Astrocyte (in vitro differentiated cells and primary cell): ENCODE results near the gene ANKRD18B. TPM values are rescaled to one million over a fixed set of nuclear protein-coding genes. Genes with fewer than 3 reads are reported as not detected.
"Not testable (repeated sequence)": the region's sequence is repeated elsewhere in the genome, so short reads cannot be mapped to it uniquely, and the experiment has no call there.

ENCODE experiments used
- DNase-seq: peaks from one replicate; pipeline ENCODE4 v3.0.0-alpha.2; 2010; ENCODE audit warnings: low read depth
- FAIRE-seq: peaks from 2 replicates; lab custom pipeline; 2011; peaks lifted over from hg19 to GRCh38; lab: Jason Lieb, UNC
- H2AFZ ChIP-seq: 2 replicates; pipeline ENCODE4 v1.6.0; 2012; ENCODE audit warnings: low read depth, low read length, inconsistent platforms
- H3K27ac ChIP-seq: 2 replicates; pipeline ENCODE4 v1.5.1; 2011; ENCODE audit warnings: low read depth, low read length, inconsistent platforms
- H3K27me3 ChIP-seq: 2 replicates; pipeline ENCODE4 v1.6.0; 2011; ENCODE audit warnings: low read length, inconsistent platforms; ENCODE audit not compliant: insufficient read depth
- H3K36me3 ChIP-seq: 2 replicates; pipeline ENCODE4 v1.5.1; 2011; ENCODE audit warnings: low read length, inconsistent platforms; ENCODE audit not compliant: insufficient read depth
- H3K4me1 ChIP-seq: 2 replicates; pipeline ENCODE4 v1.5.1; 2011; ENCODE audit warnings: low read length, inconsistent platforms; ENCODE audit not compliant: insufficient read depth
- H3K4me2 ChIP-seq: 2 replicates; pipeline ENCODE4 v1.6.0; 2012; ENCODE audit warnings: low read length, inconsistent platforms
- H3K4me3 ChIP-seq: 2 replicates; pipeline ENCODE4 v1.5.1; 2011; ENCODE audit warnings: low read depth, mild to moderate bottlenecking, low read length, inconsistent platforms; ENCODE audit not compliant: insufficient read depth
- H3K79me2 ChIP-seq: 2 replicates; pipeline ENCODE4 v1.6.0; 2012; ENCODE audit warnings: mild to moderate bottlenecking, low read length, inconsistent platforms; ENCODE audit not compliant: insufficient read depth
- H3K9ac ChIP-seq: 2 replicates; pipeline ENCODE4 v1.6.0; 2012; ENCODE audit warnings: mild to moderate bottlenecking, low read length, inconsistent platforms
- H3K9me3 ChIP-seq: 2 replicates; pipeline ENCODE4 v1.5.1; 2012; ENCODE audit warnings: low read depth, mild to moderate bottlenecking, low read length, inconsistent platforms; ENCODE audit not compliant: insufficient read depth
- H4K20me1 ChIP-seq: 2 replicates; pipeline ENCODE4 v1.6.0; 2012; ENCODE audit warnings: low read length, inconsistent platforms; ENCODE audit not compliant: insufficient read depth
- H3K27ac Mint-ChIP-seq: one replicate; pipeline ENCODE4 v1.8.0; 2021; ENCODE audit warnings: mild to moderate bottlenecking, mixed read lengths; ENCODE audit not compliant: unreplicated experiment
- H3K27me3 Mint-ChIP-seq: one replicate; pipeline ENCODE4 v1.8.0; 2021; ENCODE audit warnings: low read depth, mixed read lengths; ENCODE audit not compliant: unreplicated experiment
- H3K36me3 Mint-ChIP-seq: one replicate; pipeline ENCODE4 v1.8.0; 2021; ENCODE audit warnings: low read depth, mixed read lengths; ENCODE audit not compliant: unreplicated experiment
- H3K4me1 Mint-ChIP-seq: one replicate; pipeline ENCODE4 v1.8.0; 2021; ENCODE audit warnings: low read depth, mixed read lengths; ENCODE audit not compliant: unreplicated experiment
- H3K4me3 Mint-ChIP-seq: one replicate; pipeline ENCODE4 v1.8.0; 2021; ENCODE audit warnings: mild to moderate bottlenecking, moderate library complexity, mixed read lengths; ENCODE audit not compliant: unreplicated experiment
- H3K9me3 Mint-ChIP-seq: one replicate; pipeline ENCODE4 v1.8.0; 2021; ENCODE audit warnings: mild to moderate bottlenecking, mixed read lengths; ENCODE audit not compliant: unreplicated experiment
- total RNA-seq: library from RNA; stranded (reverse); gene quantifications from 2 replicates; pipeline ENCODE4 v1.2.1, GENCODE V29; 2021

ANKRD18B gene
- total RNA-seq, 1 donor from 2014 or later = 6.3 TPM

DNA sequence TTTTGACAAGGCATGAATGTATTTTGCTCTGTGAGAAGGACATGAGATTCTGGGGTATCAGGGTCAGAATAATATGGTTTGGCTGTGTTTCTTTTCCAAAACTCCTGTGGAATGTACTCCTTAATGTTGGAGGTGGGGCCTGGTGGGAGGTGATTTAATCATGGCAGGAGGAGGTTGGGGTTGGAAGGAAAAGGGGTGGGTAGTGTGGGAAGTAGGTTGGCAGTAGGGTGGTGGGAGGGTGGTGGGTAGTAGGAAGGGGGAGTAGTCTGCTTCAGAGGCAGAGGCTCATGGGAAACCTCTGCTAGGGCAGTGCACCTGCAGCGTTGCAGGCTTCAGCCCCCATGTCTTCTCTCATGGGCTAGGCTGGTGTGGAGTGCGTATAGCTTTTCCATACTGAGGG, 72.9 kb downstream of the ANKRD18B start:
- H3K4me1 ChIP-seq, H3K27me3 Mint-ChIP-seq, H3K4me3 Mint-ChIP-seq, H2AFZ ChIP-seq, H3K27ac Mint-ChIP-seq, FAIRE-seq, H3K27ac ChIP-seq, H3K27me3 ChIP-seq, H3K4me1 Mint-ChIP-seq, H3K79me2 ChIP-seq, H3K36me3 ChIP-seq, H3K4me3 ChIP-seq, H3K36me3 Mint-ChIP-seq, H3K4me2 ChIP-seq, H3K9ac ChIP-seq, H4K20me1 ChIP-seq, H3K9me3 ChIP-seq, DNase-seq: not testable (repeated sequence)
- peaks cover 19% of the 10 kb centered on the region for H3K9me3 Mint-ChIP-seq

DNA sequence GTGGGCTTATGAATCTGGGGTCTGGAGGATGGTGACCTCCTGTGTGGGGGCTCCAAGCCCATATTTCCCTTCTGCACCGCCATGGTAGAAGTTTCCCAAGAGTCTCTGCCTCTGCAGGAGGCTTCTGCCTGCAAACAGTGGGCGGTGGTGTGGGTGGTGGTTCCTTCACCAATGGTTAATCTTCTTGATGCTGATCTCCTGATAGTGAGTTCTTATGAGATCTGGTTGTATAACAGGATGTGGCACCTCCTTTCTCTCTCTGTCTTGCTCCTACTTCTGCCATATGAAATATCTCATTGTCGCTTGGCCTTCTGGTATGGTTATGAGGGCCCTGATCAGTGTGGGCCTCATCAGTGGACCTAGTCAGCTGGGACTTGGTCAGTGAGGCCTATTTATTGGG, 73.3 kb downstream of the ANKRD18B start:
- DNase-seq, H2AFZ ChIP-seq, H3K4me3 ChIP-seq, H3K4me1 ChIP-seq, H3K27me3 Mint-ChIP-seq, H3K4me2 ChIP-seq, H3K9ac ChIP-seq, H3K36me3 Mint-ChIP-seq, FAIRE-seq, H3K4me3 Mint-ChIP-seq, H3K4me1 Mint-ChIP-seq, H3K27ac Mint-ChIP-seq, H3K27me3 ChIP-seq, H3K79me2 ChIP-seq, H4K20me1 ChIP-seq, H3K27ac ChIP-seq, H3K36me3 ChIP-seq, H3K9me3 ChIP-seq: not testable (repeated sequence)
- peaks cover 19% of the 10 kb centered on the region for H3K9me3 Mint-ChIP-seq

DNA sequence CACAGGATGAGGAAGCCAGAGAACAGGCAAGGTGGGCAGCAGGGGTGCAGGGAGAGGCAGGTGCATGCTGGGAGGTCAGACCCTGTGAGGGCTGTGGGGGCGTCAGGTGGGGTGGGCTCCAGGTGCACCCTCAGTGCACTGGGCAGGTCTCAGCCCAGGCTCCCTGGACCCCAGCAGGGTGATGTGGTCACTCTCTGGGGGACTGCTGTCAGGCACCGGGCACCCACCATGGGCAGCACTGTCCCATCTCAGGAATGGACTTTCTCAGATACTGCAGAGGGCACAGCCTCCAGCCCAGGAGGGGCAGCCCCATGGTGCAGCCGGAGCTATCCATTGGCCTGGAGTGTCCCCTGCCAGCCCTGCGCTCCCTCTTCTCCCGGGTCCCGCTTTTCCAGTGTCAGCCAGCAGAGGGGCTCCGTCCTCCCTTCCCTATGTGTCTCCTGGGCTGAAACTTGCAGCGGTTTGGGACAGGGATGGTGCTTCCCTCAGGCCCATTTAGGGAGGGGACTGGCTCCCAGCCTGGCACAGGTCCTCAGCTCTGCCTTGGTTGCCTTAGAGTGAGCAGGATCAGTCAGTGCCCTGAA, 74.8 kb downstream of the ANKRD18B start:
- not testable (repeated sequence) for H3K79me2 ChIP-seq, H4K20me1 ChIP-seq, DNase-seq, H3K9me3 ChIP-seq, H3K27ac ChIP-seq, H3K4me3 Mint-ChIP-seq, H3K9ac ChIP-seq, H3K4me2 ChIP-seq, H3K27me3 Mint-ChIP-seq, H3K27me3 ChIP-seq, H3K4me1 ChIP-seq, FAIRE-seq, H3K4me3 ChIP-seq, H3K4me1 Mint-ChIP-seq, H3K36me3 Mint-ChIP-seq, H3K36me3 ChIP-seq, H2AFZ ChIP-seq, H3K27ac Mint-ChIP-seq
- peaks cover 15% of the 10 kb centered on the region for H3K9me3 Mint-ChIP-seq

DNA sequence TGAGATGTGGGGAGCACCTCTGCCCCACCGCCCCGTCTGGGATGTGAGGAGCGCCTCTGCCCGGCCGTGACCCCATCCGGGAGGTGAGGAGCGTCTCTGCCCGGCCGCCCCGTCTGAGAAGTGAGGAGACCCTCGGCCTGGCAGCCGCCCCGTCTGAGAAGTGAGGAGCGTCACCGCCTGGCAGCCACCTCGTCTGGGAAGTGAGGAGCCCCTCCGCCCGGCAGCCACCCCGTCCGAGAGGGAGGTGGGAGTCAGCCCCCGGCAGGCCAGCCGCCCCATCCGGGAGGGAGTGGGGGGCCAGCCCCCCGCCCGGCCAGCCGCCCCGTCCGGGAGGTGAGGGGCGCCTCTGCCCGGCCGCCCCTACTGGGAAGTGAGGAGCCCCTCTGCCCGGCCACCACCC, 76.9 kb downstream of the ANKRD18B start:
- H3K9ac ChIP-seq, H3K4me3 ChIP-seq, H3K27ac Mint-ChIP-seq, H2AFZ ChIP-seq, H3K79me2 ChIP-seq, H3K36me3 Mint-ChIP-seq, H3K36me3 ChIP-seq, H3K4me1 Mint-ChIP-seq, H3K27me3 Mint-ChIP-seq, H3K27me3 ChIP-seq, H4K20me1 ChIP-seq, H3K4me2 ChIP-seq, H3K9me3 Mint-ChIP-seq, H3K27ac ChIP-seq, H3K4me1 ChIP-seq, H3K9me3 ChIP-seq, H3K4me3 Mint-ChIP-seq, DNase-seq, FAIRE-seq: not testable (repeated sequence)

DNA sequence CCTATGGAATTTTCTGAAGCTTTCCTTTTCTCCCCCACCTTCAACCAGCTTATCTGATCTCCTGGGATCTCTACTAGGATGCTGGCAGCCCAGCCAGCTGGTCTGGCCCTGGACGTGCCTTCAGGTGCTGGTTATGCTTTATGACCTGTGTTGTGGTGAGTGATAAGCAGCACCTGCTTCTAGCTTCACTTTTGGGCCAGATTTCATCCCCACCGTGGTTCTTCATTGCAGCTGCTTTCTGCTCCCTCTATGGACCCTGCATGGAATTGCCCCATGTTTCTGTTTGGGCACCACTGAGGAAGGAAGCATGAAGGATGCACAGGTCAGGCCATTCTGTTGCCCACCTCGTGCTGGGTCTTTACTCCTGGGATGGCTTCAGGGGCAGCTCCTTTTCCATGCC, 80.2 kb downstream of the ANKRD18B start:
- H3K9me3 ChIP-seq, H3K36me3 Mint-ChIP-seq, H3K9ac ChIP-seq, H3K79me2 ChIP-seq, H3K4me1 ChIP-seq, H3K27me3 Mint-ChIP-seq, H3K27ac Mint-ChIP-seq, DNase-seq, H3K4me2 ChIP-seq, H3K27ac ChIP-seq, H3K4me1 Mint-ChIP-seq, FAIRE-seq, H3K4me3 Mint-ChIP-seq, H3K9me3 Mint-ChIP-seq, H3K27me3 ChIP-seq, H2AFZ ChIP-seq, H4K20me1 ChIP-seq, H3K36me3 ChIP-seq, H3K4me3 ChIP-seq: not testable (repeated sequence)

DNA sequence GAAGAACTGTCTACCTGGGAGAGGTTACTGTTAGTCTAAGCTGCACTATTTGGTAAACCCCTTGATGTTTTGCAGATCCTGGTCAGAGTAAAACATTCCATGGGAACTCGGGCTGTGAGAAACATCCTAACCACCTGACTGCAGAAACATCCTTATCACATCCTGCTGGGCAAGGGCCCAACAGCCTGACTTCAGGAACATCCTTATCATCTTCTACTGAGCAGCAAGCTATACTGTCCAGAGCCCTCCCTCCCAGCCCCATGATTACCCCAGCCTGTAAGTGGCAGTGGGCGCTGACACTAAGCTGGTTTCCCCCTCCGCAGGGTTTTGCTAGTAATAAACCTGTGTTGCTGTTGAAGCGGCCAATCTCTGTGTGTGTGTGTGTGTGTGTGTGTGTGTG, 80.9 kb downstream of the ANKRD18B start:
- FAIRE-seq, H3K36me3 ChIP-seq, H3K27me3 Mint-ChIP-seq, H2AFZ ChIP-seq, H3K9me3 ChIP-seq, DNase-seq, H3K27ac ChIP-seq, H3K9ac ChIP-seq, H3K79me2 ChIP-seq, H3K4me3 ChIP-seq, H4K20me1 ChIP-seq, H3K9me3 Mint-ChIP-seq, H3K36me3 Mint-ChIP-seq, H3K4me1 ChIP-seq, H3K27ac Mint-ChIP-seq, H3K4me1 Mint-ChIP-seq, H3K27me3 ChIP-seq, H3K4me2 ChIP-seq, H3K4me3 Mint-ChIP-seq: not testable (repeated sequence)
